Stimulated activated CD8-positive, alpha-beta memory T cell treated with anti-CD3 and anti-CD28 coated beads, Interleukin-12 subunit alpha, Interleukin-12 subunit beta, amount 100 ng/mL, for 24 hours (primary cell): ENCODE measurements around the gene ATXN1.
"Not testable (repeated sequence)": the region's sequence is repeated elsewhere in the genome, so short reads cannot be mapped to it uniquely, and the experiment has no call there.

Experiments
- DNase-seq: peaks from one replicate; pipeline ENCODE4 v3.0.0-alpha.2; 2020; ENCODE audit errors: extremely low read depth

Gene ATXN1

DNA sequence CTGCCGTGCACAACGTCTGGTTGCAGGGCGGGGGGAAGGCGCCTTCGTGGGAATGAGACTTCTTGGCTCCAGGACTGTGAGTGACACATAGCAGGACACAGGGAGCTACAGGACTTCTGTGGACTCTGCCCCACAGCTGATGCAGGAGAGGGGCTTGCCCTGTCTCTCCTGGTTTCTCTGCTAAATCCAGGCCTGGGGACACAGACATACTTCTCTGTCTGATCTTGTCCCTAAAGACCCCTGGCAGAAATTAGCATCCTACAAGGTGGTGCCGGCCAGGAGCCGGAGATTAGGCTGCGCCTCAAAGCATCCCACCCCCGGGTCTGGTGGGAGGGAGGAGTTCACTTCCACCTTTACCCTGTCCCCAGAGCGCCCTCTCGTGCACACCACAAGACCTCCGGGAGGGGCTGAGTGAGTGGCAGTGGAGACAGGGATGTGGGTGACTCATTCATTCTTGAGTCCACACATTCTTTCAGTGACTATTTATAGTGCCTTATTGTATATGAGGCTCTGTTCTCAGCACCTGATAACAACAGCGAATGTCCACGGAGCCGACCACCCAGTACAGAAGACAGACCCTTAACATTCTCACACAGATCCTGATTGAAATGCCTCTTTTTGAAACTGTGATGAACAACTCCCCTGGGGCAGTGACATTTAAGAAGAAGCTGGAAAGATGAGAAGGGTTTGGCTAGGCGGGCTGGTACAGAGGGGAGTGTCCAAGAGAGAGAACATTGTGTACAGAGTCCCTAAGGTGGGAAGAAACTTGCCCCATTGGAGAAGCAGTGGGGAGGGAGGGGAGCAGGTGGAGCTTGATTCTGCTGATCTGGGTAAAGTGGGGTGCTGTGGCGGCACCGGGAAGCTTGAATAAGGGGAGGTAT, 483.9 kb downstream of the ATXN1 start:
- DNase-seq: no peak

DNA sequence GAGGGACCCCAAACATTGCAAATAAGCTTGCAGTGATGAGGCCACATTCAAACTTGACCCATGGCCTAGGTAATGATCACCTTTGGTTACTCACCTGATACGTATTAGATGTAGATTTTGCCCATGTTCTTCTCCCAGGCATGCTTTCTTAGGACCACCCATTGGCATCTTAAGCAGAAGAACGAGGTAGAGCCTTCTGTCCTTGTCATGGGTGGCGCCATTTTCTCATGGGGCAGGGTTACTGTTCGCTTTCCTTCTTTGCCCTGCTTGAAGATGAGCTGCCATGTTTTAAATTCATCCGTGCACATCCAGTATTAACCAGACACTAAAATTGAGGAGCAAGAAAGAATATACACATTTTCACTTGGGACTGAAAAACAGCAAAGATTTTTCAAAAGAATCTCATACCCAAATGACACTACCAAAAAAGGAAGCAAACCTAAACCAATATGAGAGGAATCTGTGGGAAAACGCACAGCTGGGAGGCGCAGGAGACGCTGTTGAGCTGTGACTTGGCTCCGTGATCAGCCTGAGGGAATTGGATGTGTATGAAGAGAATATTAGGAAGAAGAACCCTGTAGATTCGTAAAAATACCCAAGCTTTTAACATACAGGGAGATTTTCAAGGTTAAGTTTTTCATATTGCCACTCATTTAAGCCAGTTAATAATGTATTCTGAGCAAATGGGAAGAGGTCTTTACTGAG, 486.2 kb downstream of the ATXN1 start:
- no peak for DNase-seq

DNA sequence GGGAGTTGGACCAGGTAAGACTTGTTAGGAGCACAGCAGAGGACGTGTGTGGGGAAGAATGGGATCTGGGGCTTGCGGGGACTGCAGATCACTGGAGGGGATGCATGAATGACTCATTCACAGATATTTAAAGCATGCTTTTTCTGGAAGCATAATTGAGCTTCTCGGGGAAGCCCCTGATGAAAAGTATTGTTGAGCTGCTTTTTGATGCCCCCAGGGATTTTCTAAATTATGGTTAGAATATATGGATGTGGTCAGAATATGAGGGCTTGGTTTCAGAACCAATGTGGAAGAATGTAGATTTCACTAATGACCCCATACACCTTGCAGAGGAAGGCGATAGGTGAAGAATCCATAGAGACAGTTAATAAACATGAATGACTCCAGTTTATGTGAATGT, 486.8 kb downstream of the ATXN1 start:
- no peak for DNase-seq

DNA sequence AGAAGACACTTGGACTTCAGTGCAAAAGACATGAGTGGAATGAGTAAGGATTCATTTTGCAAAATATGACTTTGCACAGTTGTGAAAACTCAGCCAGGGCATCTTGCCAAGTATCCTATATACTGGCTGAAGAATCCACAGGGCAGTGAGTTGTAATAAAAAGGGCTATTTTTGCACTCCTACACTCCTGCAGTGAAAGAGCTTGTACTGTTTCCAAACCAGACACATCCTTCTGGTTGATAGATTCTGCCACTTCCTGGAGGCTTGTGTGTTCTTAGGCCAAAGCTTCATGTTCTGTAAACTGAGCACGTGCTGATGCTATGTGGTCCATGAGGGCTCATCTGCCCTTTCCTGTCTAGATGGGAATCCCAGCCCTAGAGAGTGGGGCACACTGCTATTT, 488.0 kb downstream of the ATXN1 start:
- no peak for DNase-seq

DNA sequence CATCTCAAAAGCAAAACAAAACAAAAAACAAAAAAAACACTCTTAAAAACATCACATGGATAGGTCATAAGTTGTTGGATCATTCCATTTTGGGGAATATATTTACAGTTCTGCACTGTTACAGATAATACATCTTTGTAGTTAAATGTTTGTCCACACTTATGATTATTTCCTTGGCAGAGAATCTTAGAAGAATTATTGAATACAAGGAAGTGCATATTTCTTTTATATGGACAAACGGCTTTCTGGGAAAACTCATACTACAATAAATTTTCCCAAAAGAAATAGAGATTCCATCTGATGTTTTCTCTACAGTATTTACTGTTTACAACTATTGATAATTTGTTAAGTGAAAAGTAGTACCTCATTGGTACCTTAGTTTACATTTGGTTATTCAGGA, 489.1 kb downstream of the ATXN1 start:
- no peak for DNase-seq

DNA sequence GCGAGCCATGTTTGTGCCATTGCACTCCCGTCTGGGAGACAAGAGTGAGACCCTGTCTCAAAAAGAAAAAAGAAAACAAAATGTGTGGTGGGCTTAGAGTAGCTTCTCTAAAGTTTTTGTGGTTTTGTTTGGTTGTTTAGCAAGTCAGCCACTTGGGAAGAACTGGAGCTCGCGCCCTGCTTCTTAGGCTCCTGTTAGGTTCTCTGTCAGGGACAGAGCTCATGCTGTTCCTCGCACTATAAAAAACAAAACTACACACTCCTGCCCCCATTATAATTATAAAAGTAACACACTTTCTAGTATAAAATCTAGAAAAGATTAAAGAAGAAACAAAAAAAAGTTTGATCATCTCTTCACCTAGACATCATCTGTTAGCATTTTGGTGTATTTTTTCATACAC, 489.8 kb downstream of the ATXN1 start:
- no peak for DNase-seq

DNA sequence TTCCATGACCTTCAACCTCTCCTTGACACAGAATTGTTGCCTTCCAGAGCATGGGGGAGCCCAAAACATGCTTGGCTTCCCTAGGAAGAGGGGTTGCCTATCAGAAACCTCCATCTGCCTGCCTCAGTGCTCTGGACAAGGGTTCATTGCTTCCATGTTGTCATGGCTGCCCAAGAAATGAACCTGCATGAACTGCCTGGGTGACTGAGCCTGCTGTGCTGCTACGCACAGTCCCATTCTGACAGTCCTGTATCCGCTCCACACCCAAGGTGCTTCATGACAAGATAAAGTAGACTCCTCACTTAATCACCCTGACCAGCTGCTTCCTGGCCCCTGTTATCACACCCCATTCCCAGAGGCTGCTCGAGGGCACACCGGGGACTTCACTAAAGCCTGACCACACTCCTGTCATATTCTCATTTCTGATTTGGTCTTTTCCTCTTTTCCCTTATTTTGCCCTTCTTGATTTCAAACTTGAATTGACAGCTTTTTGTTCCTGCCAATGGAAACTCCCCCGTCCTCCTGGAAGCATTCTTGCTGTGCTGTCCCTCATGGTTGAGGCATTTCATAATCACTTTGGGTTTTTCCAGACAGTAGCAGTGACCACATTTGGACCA, 491.0 kb downstream of the ATXN1 start:
- no peak for DNase-seq

DNA sequence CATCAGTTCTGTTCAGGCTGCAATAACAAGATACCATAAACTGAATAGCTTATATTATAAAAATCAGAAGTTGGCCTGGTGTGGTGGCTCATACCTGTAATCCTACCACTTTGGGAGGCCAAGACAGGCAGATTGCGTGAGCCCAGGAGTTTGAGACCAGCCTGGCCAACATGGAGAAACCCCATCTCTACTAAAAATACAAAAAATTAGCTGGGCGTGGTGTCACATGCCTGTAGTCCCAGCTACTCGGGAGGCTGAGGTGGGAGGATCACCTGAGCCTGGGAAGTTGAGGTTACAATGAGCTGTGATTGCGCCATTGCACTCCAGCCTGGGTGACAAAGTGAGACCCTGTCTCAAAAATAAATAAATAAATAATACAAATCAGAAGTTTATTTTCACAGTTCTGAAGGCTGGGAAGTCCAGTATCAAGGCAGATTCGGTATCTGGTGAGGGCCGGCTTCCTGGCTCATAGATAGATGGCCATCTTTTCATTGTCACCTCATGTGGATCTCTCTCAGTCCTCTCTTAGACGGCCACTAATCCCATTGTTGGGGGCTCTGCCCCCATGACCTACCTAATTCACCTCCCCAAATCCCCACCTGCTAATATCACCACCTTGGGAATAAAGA, 491.7 kb downstream of the ATXN1 start:
- not testable (repeated sequence) for DNase-seq

DNA sequence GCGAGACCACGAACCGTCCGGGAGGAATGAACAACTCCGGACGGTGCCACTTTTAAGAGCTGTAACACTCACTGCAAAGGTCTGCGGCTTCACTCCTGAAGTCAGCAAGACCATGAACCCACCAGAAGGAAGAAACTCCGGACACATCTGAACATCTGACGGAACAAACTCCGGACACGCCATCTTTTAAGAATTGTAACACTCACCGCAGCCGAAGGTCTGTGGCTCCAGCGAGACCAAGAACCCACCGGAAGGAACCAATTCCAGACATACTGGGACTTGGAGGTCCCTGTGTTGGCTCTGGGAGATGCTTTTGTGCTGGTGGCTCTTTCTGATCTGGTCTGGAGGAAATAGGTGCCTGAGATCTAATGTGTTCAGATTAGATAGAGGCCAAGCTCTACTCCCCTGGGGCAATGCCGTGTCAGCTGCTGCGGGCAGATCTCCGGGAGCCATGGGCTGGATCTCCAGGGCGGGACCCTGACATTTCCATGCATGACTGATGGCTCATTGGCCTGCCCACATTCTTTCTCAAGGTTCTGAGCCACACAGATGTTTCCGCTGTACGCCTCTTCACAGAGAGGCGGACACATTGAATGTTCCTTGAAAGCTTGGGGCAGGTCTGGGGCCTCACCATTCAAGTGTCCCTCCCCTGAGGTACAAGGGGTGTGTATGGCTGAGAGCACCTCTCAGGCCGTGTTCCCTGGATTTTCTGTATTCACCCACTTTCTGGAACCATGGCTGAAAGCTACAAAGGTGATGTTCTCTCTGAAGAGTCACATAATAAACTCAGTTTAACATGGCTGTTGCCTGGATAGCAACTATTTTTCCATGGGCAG, 493.6 kb downstream of the ATXN1 start:
- no peak for DNase-seq

DNA sequence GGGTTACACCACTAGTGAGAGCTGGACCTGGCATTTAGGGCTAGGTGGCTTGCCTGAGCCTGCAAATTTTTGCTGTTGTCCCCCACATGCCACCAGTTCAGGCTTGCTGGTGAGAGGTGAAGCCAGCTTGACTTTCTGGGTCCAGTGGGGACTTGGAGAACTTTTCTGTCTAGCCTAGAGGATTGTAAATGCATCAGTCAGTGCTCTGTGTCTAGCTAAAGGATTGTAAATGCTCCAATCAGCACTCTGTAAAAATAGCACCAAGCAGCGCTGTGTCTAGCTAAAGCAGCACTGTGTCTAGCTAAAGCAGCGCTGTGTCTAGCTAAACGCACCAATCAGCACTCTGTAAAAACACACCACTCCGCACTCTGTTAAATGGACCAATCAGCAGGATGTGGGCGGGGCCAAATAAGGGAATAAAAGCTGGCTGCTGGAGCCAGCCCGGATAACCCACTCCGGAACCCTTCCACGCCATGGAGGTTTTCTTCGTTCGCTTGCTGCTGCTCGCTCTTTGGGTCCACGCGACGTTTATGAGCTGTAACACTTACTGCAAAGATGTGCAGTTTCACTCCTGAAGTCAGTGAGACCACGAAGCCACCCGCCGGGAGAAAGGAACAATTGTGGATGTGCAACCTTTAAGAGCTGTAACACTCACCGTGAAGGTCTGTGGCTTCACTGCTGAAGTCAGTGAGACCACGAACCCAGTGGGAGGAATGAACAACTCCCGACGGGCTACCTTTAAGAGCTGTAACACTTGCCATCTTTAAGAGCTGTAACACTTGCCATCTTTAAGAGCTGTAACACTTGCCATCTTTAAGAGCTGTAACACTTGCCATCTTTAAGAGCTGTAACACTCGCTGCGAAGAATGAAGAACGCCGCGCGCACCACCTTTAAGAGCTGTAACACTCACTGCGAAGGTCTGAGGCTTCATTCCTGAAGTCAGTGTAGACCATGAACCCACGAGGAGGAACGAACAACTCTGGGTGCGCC, 495.6 kb downstream of the ATXN1 start:
- no peak for DNase-seq

DNA sequence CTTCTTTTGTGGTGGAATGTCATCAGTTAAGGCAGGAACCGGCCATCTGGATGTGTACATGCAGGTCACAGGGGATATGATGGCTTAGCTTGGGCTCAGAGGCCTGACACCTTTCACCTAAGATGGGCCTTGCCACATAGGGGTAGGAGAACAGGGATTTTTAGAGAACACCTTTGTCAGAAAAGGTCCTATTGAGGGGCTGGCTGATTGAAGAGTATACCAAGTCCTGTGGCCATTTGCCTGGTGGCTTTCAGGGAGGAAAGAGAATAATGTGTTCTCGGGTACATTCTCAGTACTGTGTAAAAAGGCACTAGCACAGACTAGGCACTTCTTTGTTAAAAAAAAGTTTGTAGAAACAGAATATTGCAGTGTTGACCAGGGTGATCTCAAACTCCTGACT, 496.5 kb downstream of the ATXN1 start:
- no peak for DNase-seq

DNA sequence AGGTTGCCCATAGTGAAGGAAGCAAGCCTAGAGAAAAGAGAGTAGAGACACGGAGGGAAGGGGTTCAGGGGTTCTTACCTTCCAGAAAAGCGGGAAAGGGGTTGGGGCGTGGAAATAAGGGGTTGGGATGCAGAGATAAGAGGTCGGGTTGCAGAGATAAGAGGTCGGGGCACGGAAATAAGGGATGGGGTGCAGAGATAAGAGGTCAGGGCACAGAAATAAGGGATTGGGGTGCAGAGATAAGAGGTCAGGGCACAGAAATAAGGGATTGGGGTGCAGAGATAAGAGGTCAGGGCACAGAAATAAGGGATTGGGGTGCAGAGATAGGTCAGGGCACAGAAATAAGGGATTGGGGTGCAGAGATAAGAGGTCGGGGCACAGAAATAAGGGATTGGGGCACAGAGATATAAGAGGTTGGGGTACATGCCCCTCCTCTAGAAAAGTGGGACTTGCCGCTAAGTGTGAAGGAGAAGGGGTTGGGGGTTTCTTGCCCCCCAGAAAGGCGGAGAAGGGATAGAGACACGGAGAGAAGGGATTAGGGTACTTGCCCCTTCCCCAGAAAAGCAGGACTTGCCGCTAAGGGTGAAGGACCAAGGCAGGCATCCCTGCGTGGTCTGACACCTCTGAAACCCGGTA, 497.7 kb downstream of the ATXN1 start:
- DNase-seq: not testable (repeated sequence)

DNA sequence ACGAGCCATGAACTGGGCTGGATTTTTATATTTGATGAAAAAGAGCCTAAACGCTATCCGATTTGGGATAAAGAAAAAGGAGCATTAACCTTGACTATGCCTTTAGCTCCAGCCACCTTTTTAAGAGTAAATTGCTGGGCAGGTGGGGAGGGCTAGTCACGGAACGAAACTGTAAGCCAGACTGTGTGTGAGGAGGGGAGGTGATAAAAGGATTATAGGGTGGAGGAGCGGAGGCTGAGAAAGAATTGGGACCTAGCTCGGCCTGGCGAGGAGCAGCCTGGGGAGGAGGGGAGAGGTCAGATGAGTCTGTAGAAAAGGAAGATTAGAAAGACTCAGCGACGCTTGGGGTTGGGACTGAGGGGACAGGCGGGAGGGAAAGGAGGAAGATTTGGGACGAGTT, 498.5 kb downstream of the ATXN1 start:
- DNase-seq: not testable (repeated sequence)

DNA sequence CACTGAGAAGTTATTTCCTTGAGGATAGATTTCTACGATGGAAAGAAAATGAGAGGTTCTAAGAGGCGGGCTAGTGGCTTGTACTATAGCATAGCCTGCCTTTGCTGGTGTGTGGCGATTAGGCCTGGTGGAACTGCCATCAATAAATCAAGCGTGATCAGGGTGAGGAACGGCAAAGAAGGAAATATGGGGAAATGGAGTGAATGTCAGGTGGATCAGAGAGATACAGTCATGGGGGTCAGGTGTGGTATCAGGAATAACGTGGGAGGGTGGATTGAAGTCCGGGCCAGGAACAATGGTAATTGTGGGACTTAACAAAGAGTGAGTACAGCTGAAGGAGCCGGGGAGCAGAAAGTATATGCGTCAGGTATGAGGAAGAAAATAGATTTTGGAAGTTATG, 500.7 kb downstream of the ATXN1 start:
- DNase-seq: not testable (repeated sequence)

DNA sequence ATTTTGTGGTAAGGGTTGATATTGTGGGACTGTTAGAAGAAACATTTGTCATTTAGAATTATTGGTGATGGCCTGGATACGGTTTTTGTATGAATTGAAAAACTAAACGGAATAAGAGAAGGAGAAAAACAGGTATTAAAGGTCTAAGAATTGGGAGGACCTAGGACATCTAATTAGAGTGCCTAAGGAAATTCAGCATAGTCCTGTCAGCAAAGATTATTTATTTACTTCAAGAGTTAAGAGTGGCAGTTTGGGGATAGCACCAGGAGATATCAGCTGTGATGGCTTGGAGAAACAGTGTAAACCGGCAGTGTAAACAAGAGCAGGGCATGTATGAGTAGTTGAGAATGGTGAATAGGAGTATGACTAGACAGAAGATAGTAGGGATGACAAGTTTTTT, 501.7 kb downstream of the ATXN1 start:
- DNase-seq: not testable (repeated sequence)

DNA sequence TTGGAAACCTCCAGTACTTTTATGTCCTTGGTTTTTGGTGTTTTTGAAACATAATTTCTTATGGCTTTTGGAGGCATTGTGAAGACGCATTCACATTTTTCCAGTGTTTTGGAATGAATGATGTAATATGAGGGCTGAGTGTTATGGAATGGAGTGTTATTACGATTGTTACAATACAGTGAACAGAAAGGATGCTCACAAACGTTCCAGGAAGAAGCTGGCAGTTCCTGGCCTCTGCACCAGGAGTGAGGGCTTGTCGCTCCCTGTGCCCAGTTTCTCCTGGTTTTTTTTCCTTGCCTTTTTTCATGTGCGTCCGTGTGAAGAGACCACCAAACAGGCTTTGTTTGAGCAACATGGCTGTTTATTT, 502.6 kb downstream of the ATXN1 start:
- no peak for DNase-seq

DNA sequence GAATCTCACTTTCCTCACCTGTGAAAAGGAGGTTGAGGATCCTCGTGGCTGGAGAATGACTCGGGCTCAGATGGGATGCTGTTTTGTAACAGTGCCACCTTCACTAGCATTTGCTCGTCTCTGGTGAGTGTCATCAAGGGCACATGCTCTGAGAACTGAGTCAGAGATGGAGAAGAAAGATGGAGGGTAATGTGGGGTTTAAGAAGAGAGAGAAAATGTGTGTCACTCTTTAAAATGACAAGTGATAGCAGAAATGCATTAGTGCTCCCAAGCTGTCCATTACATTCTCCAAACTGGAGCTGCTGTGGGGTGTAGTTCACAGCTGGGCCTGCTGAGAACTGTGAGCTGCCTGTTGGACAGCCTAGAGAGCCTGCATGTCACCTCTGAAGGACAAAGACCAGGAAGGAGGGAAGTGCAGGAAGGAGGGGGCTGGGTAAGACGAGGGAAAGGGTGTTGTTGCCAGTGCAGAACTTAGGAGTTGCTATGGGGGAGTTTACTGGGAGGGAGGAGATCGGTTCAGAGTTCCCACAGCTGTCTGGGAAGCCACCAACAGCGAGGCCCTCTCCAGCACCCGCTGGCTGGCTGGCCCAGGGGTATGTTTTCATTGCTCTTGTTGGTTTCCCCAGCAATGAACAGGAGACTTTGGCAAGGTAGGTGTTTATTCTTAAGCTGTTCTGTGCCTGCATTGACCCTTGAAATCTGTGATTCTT, 503.1 kb downstream of the ATXN1 start:
- no peak for DNase-seq

DNA sequence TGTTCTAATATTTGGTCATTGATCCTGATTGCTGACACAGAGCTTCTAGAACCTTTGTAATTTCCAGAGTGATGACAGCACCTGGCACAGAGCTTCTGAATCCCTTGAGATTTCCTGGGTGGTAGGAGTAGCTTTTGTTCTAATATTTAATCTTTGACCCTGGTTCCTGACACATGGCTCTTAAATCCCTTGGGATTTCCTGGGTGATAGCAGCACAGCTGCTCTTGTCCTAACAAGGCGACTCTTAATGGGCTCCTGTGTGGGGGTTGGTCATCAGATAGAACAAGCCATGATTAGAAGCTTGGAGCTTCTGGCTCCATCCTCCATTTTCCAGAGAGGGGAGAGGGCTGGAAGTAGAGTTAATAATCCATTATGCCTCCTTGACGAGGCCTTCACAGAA, 504.5 kb downstream of the ATXN1 start:
- DNase-seq: no peak

DNA sequence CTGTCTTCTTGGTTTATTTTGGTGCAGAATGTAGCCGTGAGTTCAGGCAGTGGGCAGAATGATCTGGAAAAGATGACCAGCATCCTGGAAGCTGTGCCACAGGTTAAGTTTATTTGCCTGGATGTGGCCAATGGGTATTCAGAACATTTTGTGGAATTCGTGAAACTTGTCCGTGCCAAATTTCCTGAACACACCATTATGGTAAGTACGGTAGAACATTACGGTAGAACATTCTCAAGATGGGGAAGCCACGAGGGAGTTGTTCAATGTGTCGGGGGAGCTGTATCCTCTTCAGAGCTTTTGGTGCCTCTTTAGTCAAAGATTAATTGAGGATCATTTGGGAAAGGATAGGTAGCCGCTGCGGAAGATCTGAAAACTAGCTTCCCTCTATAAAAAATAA, 506.7 kb downstream of the ATXN1 start:
- DNase-seq: no peak
